ELR (cell line): ENCODE measurements around the gene DNAJB12.
"Not testable (repeated sequence)": the region's sequence is repeated elsewhere in the genome, so short reads cannot be mapped to it uniquely, and the experiment has no call there.

Experiments
- DNase-seq: peaks from one replicate; pipeline ENCODE4 v3.0.0-alpha.2; 2015; ENCODE audit warnings: low read depth

DNAJB12 gene

DNA sequence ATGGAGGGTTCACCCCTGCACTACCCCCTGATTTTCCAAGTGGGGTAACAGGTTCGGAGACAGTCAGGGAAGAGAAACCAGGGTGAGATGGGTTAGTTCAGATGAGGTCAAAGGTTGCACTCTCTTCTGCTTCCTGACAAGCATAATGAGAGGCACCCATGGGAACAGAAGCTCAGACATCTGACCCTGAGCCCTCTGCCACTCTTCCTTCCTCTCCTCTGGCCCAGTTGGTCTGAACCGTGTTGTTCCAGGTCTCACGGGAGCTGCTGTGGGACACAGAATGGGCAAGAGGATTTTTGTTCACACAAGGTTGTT, 38.4 kb downstream of the DNAJB12 start:
- DNase-seq, result no peak

DNA sequence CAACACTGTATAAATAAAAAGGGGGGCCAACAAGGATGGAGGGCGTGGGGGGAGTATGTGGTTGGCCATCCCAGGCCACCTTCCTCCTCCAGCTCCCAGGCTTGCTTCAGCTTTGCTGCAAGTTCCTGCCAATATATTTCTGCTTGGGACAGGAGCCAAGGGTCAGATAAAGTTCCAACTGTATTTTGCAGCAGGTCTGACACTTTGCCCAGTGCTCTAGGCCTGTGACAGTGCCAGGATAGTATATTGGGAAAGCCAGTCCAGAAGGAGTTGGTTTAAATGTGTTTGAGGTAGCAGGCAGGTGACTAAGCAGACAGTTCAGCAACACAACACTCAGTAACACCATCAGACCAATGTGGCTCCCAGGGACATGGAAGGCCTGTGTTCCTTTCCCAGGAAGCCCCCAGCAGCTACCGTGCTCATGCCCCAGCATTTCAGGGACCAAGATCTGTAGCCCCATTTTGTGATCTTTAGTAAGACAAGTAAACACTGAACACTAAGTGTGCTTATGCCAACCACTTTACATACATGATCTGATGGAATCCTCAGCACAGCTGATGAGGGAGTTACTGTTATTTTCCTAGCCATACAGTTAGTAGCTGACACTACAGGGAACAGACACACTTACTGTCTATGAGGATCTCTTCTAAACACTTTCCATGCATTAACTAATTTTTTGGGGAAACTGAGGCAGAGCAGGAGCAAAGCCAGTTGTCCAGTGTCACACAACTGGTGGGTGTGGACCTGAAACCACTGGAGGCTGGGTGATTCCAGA, 38.9 kb downstream of the DNAJB12 start:
- DNase-seq, result no peak

DNA sequence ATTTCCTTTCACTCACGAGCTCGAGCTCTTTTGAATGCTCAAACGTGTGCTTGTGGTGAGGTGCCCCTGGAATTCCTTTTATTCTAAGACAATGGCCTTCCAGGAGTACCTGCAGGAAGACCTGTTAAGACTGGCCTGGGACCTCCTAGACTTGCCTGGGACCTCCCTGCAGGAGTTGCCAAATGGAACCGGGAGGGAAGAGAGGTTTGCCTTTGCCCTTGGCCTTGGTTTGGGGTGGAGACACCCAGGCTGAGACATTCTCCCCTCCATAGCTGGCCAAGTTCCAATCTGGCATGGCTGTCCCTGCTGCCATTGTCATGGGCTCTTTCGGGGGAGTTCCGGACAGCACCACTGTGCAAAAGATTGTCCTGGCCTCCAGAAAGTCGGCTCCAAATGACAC, 39.7 kb downstream of the DNAJB12 start:
- no peak for DNase-seq

DNA sequence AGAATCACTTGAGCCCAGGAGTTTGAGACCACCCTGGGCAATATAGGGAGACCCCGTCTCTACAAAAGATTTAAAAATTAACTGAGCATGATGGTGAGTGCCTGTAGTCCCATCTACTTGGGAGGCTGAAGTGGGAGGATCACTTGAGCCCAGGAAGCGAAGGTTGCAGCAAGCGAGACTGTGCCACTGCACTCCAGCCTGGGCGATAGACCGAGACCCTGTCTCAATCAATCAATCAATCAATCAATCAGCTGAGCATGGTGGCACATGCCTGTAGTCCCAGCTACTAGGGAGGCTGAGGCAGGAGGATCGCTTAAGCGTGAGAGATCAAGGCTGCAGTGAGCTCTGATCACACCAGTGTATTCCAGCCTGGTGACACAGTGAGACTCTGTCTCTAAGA, 40.5 kb downstream of the DNAJB12 start:
- no peak for DNase-seq

DNA sequence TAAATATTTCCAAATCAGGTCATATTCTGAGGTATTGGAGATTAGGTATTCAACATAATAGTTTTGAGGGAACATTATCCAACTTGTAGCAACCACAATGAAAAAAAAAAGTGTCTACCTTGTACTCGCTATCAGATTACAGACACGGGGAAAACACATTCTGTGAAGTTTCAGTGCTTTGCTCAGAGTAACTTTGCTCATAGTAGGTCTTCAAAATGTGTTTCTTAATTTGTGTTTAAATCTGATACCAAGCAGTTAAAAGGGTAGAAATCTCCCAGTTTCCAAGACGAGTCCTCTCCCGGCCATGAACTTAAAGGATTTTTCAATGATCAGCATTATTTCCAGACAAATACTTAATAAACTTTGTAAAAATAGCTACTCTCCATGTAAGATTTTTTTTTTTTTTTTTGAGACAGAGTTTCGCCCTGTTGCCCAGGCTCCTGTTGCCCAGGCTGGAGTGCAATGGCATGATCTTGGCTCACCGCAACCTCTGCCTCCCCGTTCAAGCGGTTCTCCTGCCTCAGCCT, 41.8 kb downstream of the DNAJB12 start:
- DNase-seq, result no peak

DNA sequence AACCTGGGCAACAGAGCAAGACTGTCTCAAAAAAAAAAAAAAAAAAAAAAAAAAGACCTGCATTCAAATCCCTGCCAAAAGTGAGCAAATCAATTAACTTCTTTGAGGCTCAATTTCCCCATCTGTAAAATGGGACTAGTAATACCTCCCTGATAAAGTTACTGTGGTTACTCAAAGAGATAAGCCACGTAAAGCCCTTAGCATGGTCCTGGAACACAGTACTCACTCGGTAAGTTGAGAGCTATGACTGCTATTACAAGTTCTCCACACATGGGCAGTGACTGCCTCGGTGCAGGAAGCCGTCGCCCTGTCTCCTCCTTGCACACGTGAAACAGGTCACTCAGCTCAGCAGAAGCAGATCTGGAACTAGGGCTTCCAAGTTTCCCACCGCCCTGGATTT, 43.1 kb downstream of the DNAJB12 start:
- DNase-seq, result no peak

DNA sequence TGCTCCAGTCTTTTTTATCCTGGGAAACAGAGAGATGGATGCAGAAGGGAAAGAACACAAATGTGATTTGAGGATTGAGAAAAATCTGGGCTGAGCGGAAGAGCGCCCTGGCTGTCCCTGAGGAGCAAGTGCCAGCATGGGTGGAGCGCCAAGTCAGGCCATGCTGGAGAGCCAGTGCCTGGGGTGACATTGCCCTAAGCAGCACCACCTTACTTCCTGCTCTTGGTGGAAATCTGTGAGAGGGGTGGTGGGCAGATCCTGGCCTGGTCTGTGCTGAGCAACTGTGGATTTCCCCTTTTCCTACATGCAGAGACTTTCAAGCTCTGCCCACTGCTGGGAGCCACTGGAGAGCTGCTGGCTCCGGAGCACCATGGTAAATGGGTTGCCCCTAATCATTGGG, 44.1 kb downstream of the DNAJB12 start:
- DNase-seq, result no peak

DNA sequence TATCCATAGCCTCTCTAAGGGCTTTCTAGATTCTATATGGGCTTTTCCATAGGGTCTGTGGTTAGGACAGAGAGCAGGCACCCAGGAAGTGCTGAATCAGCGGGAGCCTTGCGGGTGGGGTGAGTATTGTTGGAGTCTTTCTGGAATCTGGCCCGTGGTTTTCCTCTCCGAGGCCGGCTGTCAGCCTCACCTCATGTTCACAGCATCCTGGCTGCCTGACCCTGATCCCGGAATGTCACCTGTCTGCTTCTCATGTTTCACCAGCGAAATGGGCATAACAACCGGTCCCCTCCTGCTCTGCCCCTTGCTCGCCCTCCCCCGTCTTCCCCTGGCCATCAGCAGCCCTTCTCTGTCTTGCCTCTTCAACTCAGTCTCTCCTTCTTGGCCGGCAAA, 44.5 kb downstream of the DNAJB12 start:
- peak; percentile 76 for DNase-seq

DNA sequence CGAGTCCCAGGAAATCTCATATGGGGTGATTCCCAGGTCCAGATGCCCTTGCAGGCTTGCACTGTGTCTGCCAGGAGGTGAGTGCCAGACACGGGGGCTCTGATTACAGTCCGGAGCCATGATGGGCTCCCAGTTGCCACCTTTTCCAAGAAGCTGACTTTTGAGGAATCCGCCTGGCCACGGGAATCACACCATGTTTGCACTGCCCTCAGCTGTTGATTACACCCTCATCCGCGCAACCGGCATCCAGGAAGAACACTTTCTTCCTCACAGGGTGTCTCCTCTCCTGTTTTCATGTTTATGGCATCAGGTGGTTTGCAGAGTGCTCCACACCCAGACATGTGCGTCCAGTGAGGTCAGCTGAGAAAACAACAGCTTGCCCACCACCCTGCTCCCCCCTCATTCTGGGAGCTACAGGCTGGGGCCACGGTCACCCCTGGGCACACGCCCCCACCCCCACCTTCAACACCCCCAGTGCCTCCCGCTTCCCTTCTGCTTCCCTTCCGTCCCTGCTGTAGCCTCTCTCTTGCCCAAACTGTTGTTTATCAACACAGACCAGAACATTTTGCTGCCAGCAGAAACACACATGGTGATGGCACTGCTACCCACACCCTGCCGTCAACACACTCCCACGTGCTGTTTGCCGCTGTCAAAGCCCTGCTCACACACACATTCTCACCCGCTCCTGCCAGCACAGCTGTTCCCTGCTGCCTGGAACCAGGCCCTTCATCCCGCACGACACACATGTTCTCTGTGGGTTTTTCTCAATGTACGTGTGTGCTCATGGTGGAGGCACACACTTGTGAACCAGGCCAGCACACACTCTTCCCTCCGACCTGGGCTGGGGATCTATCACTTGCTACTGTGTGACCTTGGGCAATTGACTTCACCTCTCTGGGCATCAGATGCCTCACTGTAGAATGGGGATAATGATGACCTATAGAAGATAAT, 45.2 kb downstream of the DNAJB12 start:
- DNase-seq, result no peak

DNA sequence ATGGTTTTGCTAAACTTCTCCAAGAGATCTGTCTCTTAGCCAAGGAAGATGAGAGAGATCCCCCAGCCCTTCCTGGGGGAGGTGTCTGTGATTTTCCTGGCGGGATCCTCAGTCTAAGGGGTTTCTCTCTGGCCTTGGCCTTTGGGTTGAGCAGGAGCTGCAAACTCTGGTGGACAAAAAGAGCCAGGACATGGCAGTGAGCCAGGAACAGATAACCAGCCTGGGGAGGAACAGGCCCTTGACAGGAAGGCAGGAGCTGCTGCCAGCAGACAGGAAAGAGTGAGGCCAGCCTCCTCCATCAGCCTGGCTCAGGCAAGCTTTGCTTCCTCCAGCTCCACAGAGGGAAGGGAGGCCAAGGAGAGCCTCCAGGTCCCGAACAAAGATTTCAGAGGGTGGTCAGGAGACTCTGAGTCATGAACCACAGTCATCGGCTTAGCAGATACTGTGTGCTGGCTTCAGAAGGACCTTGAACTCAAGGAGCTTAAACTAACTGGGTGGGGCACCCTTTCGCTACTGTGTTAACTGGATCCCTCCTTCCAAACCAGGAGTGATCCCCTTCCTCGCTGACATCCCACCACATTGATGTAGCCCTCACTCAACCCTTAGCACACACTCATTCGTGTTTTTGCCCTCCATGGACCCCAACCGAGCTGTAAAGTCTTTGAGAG, 46.3 kb downstream of the DNAJB12 start:
- DNase-seq, result peak; percentile 93

DNA sequence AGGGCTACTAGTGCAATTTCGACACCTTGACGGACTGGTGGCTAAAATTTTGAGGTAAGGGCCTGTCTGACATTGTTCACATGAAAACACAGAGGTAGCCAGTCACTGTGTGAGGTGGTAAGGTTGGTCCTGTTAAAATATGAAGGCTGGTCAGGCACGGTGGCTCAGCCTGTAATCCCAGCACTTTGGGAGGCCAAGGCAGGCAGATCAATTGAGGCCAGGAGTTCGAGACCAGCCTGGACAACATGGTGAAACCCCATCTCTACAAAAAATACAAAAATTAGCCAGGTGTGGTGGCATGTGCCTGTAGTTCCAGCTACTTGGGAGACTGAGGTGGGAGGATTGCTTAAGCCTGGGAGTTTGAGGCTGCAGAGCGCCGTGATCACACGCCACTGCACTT, 47.0 kb downstream of the DNAJB12 start:
- not testable (repeated sequence) for DNase-seq

DNA sequence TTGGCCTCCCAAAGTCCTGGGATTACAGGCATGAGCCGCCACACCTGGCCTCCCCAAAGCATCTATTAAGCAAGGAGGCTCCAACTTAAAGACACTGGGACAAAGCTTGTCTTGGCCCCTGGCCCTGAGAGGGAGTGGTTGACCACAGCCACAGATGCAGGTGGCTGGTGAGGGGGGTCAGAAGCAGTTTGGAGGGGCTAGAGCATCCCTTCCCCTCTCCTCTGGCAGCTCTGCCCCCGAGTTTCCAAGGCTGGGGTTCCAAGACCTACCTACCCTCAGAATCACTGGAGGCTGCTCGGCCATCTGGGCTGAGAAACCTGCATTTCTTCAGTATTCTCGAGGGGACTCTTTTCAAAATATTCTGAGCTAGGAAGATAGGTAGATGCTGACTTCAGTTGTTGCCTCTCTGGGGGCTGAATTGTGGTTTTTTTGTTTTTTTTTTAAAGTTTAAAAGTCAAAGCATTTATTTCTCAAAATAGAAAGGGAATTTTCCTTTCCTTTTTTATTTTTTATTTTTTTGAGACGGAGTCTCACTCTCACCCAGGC, 48.4 kb downstream of the DNAJB12 start:
- no peak for DNase-seq

DNA sequence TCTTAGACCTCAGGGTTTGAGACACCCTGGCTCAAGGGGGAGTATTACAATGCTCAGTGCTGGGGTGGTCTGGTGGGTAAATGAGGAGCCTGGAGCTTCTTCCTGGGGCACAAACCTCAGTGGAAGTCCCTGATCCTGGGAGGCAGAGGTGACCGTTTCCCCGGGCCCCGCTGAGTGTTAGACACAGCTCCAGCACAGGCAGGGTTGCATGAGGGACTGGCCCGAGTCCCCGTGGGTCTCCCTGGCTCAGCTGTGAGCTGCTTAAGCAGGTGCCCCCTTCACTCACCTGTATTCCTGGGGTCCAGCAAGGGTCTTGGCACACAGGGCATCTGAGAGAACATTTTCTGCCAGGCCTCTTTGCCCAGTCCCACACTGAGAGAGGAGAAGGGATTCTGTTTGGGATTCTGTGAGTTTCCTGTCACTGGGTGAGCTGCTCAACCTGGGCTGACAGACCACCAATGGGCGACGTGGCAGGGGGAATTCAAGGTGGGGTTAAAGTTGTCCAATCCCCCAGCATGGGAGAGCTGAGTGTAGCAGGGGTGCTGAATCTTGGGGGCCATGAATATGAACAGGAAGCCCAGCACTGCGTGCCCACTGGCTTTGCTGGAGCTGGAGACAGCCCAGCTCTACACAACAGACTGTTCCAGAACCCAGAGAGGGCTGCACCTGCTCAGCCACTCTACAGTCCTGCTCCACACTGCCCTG, 51.1 kb downstream of the DNAJB12 start:
- DNase-seq, result no peak

DNA sequence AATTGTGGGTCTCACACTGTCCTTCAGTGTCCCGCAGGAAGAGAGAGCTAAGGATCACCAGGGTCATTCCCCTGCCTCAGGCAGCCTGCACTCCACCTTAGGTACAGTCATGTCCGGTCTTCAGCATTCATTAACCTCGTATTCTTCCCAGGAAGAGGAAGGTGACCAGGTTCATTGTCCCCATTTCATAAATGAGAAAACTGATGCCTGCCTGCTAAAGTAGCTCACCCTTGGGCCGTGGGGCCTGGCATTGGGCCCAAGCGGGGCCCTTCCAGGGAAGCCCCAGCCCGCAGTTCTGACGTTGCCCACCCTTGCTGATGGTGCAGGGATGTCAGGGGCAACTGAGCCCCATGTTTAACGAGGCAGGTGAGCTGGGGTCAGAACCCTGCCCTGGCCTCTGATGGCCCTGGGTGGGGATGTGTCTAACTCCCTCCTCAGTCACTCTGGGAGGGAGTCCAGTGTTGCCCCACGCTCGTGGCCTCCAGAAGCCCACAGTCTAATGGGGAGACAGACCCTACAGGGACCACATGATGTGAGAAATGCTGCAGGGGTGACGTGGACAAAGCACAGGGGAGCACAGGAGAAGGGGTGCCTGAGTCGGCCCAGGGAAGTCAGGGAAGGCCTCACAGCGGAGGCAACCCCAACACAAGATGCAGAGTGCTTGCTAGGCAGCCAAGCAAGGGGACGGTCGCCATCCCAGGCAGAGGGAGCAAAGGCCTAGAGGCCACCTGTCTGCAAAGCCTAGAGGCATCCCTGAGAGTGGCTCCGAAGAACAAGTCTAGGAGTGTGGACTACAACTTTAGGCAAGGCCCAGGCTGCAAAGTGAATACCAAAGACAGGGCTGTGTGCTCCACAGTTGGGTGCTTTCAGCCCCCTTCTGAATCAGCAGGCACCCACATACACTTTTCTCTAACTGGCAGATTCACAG, 55.9 kb downstream of the DNAJB12 start:
- DNase-seq, result no peak

DNA sequence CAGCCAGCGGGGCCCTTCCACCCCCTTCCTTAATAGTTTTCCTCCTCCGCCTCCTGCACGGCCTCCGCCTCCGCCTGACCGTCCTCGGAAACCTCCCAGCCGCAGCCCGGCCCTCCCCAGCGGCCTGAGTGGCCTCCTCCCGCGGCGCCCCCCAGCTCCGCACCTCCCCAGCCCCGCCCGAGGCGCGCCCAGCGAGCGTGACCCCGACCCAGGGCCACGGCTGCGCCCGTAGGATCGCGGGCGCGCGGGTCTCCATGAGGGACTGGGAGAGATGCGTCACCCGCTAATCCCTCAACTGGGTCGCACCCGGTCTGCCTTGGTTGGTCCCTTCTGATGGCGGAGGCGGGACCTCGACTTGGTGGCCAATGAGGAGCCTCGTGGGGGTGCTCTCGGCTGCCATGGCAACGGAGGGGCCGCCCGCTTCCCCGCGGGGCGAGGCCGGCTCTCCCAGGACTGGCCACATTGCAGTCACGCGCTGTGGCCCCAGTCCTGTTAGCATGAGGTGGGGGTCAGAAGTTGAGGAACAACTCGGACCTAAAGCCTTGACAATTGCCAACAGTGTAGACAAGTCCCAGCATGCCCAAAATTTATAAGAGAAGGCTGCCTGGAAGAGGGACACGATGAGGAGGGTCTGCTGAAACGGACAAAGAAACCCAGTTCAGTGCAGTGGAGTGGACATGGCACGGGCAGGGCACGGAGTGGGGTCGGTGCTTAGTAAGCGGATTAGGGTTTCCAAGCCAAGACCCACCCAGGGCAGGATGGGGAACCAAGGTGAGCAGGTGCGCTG, 56.7 kb downstream of the DNAJB12 start:
- peak; percentile 99 for DNase-seq

DNA sequence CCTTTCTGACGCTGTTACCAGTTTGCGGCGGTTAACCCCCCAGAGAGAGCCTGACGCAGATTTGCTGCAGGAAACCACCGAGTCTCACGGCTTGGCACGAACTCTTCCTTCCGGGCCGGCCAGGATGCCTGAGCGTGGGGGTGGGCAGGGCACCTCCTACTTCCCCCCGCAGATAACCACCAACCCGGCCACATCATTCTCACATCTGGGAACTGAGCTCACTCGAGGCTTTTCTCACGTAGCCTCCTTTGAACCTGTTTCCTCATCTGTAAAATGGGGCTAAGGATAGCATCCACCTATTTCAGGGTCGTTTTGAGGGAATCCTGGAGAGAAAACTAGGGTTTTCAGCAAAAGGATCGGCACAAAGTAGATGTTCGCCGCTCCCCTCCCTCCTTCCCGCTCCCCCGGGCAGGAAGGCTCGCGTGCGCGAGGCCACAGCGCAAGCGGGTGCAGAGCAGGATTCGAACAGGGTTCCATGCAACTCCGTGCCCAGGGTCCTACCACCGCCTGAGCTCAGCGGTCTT, 57.4 kb downstream of the DNAJB12 start:
- DNase-seq, result peak; percentile 97

DNA sequence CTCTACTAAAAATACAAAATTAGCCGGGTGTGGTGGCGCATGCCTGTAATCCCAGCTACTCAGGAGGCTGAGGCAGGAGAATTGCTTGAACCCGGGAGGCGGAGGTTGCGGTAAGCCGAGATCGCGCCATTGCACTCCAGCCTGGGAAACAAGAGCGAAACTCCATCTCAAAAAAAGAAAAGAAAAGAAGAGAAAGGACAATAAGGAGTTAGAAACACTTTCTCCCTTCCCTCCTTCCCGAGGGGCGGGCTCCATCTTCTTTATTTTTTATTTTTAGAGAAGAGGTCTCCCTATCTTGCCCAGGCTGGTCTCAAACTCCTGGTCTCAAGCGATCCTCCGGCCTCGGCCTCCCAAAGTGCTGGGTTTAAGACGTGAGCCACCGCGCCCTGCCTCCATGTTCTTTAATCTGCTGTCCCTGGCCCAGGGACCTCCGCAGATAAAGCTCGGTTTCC, 57.9 kb downstream of the DNAJB12 start:
- not testable (repeated sequence) for DNase-seq

DNA sequence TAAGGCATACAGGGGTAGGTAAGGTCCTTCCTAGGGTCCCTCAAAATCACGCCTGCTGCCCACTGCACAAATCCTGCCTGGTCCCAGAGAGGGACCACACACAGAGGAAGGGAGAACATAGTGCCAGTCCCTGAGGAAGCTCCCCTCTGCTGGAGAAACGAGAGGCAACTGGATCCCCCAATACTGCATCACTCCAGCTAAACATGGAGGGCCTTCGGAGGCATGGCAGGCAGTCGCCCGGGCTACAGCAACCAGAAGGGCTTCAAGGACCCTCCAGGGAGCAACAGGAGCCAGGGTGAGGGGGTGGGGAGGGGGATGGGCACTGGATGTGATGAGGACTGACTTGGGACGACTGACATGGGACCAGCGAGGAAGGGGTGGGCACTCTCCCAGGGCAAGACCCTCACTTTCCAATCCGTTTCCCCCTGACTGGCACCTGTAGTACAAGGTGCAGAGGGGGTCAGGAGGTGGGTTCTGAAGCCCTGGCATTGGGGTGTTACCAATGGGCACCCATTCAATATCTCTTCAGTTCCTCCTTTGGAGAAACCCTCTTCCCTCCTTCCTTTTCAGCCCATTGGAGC, 59.3 kb downstream of the DNAJB12 start:
- DNase-seq, result no peak

DNA sequence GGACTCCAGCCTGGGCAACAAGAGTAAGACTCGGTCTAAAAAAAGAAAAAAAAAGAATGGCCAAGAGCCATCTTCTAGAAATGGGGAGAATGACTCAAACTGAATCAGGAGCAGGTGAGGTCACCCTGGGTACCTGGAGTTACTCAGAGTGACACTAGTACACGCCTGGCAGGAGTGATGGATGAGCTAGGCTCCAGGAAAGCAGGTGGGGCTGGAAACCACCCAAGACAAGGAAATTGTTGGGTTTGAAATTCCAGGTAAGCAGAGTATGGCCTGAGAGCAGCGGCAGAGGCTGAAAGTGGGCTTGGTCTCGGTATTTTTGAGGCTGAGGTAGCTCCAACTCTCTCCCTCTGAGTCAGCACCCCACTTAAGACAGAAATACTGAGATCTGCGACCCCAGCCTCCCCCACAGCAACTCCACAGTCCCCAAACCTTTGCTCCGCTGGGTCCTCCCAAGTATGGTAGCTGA, 62.5 kb downstream of the DNAJB12 start:
- DNase-seq, result peak; percentile 39
